GM18868 (cell line): Measurements from ENCODE around the gene CCDC184.

Experiments used
- ATAC-seq: cut with Tn5 transposase; IDR thresholded peaks from one replicate; pipeline ENCODE4 v1.9.1; 2021; ENCODE audit warnings: mild to moderate bottlenecking, moderate library complexity; ENCODE audit not compliant: unreplicated experiment

Gene CCDC184

GRCh38 chr12:48177982-48178381, 5.5 kb upstream of the CCDC184 start:
- ATAC-seq: no peak

DNA sequence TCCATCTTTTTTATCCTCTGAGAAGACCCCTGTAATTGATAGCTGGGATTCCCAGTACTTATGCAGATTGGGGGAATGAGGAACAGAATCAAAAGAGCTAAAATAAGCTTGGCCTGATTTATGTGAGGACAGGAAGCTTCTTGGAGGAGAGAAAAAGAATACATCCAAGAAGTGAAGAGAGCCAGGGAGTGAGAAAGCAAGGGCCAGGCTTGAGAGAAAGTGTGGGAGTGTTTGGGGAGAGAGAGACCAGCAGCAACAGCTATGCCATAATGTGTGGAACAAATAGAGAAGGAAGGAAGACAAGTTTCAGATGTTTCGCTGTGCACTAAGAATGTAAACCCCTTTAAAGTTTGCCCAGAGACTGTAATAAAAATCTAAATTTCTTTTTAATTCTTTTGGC, 4.0 kb upstream of the CCDC184 start:
- ATAC-seq: no peak

DNA sequence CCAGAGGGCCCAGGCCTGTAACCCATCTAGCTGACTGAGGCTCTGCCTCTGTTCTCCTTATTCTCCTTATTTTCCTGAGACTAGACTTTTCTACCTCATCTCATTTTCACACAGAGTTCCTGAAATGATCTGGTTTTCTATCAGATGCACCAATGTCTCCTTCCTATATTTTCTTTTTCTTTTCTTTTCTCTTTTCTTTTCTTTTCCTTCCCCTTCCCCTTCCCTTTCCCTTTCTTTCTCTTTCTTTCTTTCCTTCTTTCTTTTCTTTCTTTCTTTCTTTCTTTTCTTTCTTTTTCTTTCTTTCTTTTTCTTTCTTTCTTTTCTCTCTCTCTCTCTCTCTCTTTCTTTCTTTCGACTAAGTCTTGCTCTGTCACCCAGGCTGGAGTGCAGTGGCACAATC, 3.0 kb upstream of the CCDC184 start:
- no peak for ATAC-seq

GRCh38 chr12:48180857-48181495, 2.5 kb upstream of the CCDC184 start:
- ATAC-seq: no peak

- no peak for ATAC-seq
Measured at GRCh38 chr12:48182631-48183030, 813 bp upstream of the CCDC184 start.

DNA sequence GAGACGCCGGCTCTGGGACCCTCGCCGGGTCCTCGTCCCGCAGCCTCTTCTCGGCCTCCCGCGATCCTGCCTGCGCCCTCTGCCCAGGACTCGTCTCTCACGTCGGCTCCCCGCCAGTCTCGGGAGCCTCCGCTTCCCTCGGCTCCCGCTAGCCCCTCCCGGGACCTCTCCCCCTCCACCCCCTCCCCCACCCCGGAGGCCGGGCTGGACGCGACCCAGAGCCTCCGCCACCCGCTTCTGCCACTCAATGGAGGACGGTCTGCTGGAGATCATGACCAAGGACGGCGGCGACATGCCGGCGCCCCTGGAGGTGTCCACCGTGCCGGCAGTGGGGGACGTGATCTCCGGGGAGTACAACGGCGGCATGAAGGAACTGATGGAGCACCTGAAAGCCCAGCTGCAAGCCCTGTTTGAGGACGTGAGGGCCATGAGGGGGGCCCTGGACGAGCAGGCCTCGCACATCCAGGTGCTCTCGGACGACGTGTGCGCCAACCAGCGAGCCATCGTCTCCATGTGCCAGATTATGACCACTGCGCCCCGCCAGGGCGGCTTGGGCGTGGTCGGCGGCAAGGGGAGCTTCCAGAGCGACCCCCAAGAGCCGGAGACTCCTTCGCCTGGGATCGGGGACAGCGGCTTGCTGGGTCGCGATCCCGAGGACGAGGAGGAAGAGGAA, 568 bp downstream of the CCDC184 start:
- ATAC-seq: no peak

GRCh38 chr12:48184549-48184922, 1.1 kb downstream of the CCDC184 start:
- no peak for ATAC-seq

DNA sequence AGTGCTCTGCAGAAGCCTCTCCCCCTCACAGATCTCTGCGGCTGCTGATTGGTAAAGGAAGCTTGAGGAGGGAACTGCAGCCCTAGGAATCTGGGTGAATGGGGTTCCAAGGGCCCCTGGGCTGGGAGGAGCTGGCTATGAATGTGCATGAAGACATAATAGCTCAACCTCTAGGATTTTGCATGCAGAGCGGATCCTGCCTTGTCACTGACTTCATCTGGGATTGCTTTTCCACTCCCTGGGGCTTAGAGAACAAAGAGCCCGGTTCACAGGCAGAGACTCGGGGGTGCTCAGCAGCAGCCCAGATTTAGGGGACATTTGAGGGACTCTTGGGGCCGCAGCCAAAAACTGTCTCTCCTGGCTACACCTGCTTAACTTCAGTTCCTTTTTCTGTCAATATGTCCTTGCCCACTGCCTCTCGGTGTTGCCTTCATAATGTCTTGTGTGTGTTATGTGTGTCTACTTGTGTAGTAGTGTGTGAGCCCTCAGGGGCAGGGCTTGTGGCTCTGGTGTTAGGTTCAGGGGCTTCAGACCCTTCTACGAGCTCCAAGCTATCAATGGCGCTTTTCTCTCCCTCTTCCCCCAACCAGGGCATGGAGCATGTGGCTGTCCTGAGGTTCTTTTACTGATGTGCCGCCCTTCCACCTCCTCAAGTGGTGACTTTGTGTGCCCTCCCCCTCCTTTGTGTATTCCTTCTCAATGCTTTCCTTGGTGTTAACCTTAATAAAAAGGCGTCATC, 1.9 kb downstream of the CCDC184 start:
- peak; percentile 31 for ATAC-seq

- ATAC-seq: no peak
Measured at GRCh38 chr12:48187916-48188695, 4.7 kb downstream of the CCDC184 start.

GRCh38 chr12:48189331-48190125, 6.1 kb downstream of the CCDC184 start:
- ATAC-seq: peak; percentile 77

DNA sequence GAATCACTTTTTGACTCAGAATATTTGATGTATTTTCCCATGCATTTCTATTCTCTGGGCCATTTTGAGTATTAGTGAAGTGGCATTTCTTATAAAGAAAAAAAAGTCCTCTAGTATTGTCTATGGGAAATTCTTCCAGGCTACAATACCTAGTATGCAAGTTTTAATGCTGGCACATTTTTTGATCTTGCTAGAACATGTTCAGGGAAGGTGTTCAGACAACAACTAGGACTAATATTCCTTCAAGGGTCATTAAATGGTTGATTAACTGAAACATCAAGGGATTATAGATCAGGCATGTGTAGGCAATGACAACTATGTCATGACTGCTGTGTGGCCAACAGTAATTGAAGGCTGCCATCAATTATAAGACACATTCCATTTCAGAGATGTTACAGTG, 7.7 kb downstream of the CCDC184 start:
- ATAC-seq: no peak

DNA sequence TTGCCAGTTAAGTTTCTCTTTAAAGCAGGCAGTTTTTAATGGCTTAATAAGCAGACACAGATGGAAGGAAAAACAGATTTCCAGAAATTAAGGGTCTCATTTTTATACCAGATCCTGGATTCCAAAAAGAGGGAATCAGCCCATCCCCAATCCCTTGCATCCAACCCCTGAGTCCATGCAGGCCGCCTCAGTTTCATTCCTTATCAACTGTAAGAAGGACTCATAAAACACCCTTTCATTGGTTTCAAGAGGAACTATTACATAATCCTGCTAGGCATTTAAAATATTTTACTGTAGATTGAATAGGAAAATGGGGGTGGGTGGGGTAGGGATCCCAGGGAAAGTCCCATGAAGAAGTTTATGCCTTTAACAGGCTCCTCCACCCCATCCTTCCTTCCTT, 9.4 kb downstream of the CCDC184 start:
- no peak for ATAC-seq

GRCh38 chr12:48193623-48194022, 10.2 kb downstream of the CCDC184 start:
- ATAC-seq: no peak

GRCh38 chr12:48194799-48195201, 11.4 kb downstream of the CCDC184 start:
- ATAC-seq: no peak

- peak; percentile 11 for ATAC-seq
Measured at GRCh38 chr12:48197549-48197970, 14.1 kb downstream of the CCDC184 start.

GRCh38 chr12:48197971-48198671, 14.7 kb downstream of the CCDC184 start:
- ATAC-seq: peak; percentile 100

- peak; percentile 10 for ATAC-seq
Measured at GRCh38 chr12:48198672-48198971, 15.2 kb downstream of the CCDC184 start.

DNA sequence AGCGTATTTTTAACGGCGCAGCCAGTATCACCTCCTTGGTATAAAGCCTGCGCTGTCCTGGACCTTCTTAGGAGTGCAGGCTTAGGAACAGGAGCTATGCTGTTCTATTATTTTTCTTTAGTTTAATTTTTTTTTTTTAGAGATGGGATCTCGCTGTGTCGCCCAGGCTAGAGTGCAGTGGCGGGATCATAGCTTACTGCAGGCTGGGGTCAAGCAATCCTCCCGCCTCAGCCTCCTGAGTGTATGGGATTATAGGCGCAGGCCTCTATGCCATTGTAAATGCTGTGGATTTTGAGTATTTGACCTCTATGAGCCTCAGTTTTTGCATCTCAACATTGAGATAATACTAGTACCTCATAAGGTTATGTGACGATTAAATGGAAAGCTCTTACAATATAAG, 15.5 kb downstream of the CCDC184 start:
- ATAC-seq: no peak

GRCh38 chr12:48199774-48200221, 16.4 kb downstream of the CCDC184 start:
- ATAC-seq: no peak

GRCh38 chr12:48201091-48201490, 17.6 kb downstream of the CCDC184 start:
- ATAC-seq: no peak
